Bronchial epithelial cell (primary cell): Measurements from ENCODE around the gene GRIK4. TPM values are rescaled to one million over a fixed set of nuclear protein-coding genes. Genes with fewer than 3 reads are reported as not detected.

Experiments
- DNase-seq: peaks from one replicate; pipeline ENCODE4 v3.0.0-alpha.2; 2010; ENCODE audit warnings: low read depth
- FAIRE-seq: peaks from 2 replicates; lab custom pipeline; 2011; peaks lifted over from hg19 to GRCh38; lab: Jason Lieb, UNC
- H3K27me3 ChIP-seq: 2 replicates; pipeline ENCODE4 v1.5.1; 2011; ENCODE audit warnings: low read length; ENCODE audit not compliant: control insufficient read depth, insufficient read depth
- H3K36me3 ChIP-seq: 2 replicates; pipeline ENCODE4 v1.5.1; 2011; ENCODE audit warnings: low read length; ENCODE audit not compliant: control insufficient read depth, insufficient read depth
- H3K4me3 ChIP-seq: 2 replicates; pipeline ENCODE4 v1.5.1; 2011; ENCODE audit warnings: mild to moderate bottlenecking, low read depth, low read length, control low read depth
- CTCF ChIP-seq: IDR thresholded peaks from 2 replicates; pipeline ENCODE4 v1.5.1; 2011; ENCODE audit warnings: mild to moderate bottlenecking, moderate library complexity, low read length, control low read depth, inconsistent platforms; ENCODE audit not compliant: insufficient read depth, severe bottlenecking
- total RNA-seq: library from RNA; depleted of rRNA; stranded (reverse); fragments of >200 nt; gene quantifications from 2 replicates; pipeline ENCODE4 v1.2.1, GENCODE V29; 2014

Gene GRIK4
- total RNA-seq, 1 donor from 2014 or later, result not detected

GRCh38 chr11:120516461-120517389, 5.2 kb downstream of the GRIK4 start:
- Histone ChIP-seq H3K27me3 (peaks cover 16% of the 10 kb centered on the region), H3K4me3 (no peak overlapping the region), H3K36me3 (no peaks in the 10 kb centered on the region)
- DNase-seq (no peak), FAIRE-seq (no peak)
- TF ChIP-seq CTCF, result no peak

GRCh38 chr11:120517390-120517761, 5.8 kb downstream of the GRIK4 start:
- no peak for TF ChIP-seq CTCF
- DNase-seq, result no peak
- peaks cover 15% of the 10 kb centered on the region for H3K27me3 ChIP-seq

GRCh38 chr11:120517801-120518291, 6.3 kb downstream of the GRIK4 start:
- no peaks in the 10 kb centered on the region for H3K36me3 ChIP-seq
- DNase-seq (no peak), FAIRE-seq (no peak)
- peaks cover 12% of the 10 kb centered on the region for H3K27me3 ChIP-seq
- TF ChIP-seq CTCF, result no peak
- no peak overlapping the region for H3K4me3 ChIP-seq

More at GRCh38 chr11:120517390-120517761, 5.8 kb downstream of the GRIK4 start:
- H3K36me3 ChIP-seq, result no peaks in the 10 kb centered on the region
- FAIRE-seq, result no peak
- H3K4me3 ChIP-seq, result no peak overlapping the region

- no peak for TF ChIP-seq CTCF
- FAIRE-seq (no peak), DNase-seq (no peak)
- H3K27me3 ChIP-seq, result peaks cover 12% of the 10 kb centered on the region
- H3K4me3 ChIP-seq, result no peak overlapping the region
- H3K36me3 ChIP-seq, result no peaks in the 10 kb centered on the region
Measured at GRCh38 chr11:120518356-120518755, 6.8 kb downstream of the GRIK4 start.

GRCh38 chr11:120519474-120519873, 7.9 kb downstream of the GRIK4 start:
- Histone ChIP-seq H3K27me3 (peaks cover 11% of the 10 kb centered on the region), H3K36me3 (no peaks in the 10 kb centered on the region), H3K4me3 (no peak overlapping the region)
- DNase-seq (no peak), FAIRE-seq (no peak)
- TF ChIP-seq CTCF, result no peak
